ENCODE measurements around the gene GPAM.

The GPAM gene

DNA sequence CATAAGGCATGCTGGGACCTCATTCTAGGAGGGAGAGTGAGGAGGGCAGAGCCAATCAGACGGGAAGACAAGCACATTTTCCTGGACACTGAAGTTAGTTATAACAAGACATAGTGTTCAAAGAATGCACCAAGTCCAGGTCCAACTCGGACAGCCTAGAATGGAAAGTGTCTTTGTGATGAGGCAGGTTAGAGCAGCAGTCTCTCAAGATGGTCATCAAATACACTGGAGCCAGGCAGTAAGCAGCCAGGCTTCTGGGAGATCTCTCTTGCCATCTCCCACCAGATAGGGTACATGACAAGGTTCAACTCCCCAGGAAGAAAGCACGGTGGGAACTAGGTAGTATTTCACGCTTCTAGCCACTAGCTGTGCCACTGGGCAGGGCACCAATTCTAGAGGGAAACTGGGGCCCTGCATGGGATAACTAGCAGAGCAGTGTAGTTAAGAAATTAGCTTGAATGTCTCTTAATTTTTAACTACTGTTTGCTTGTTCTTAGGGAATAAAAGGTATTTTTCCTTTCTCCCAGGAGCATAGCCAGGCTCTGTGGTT lies 7.6 kb upstream of the GPAM start:
- no peak for DNase-seq (ENCODE audit: extremely low read depth, low read depth)
- TF ChIP-seq, protein P1, sequence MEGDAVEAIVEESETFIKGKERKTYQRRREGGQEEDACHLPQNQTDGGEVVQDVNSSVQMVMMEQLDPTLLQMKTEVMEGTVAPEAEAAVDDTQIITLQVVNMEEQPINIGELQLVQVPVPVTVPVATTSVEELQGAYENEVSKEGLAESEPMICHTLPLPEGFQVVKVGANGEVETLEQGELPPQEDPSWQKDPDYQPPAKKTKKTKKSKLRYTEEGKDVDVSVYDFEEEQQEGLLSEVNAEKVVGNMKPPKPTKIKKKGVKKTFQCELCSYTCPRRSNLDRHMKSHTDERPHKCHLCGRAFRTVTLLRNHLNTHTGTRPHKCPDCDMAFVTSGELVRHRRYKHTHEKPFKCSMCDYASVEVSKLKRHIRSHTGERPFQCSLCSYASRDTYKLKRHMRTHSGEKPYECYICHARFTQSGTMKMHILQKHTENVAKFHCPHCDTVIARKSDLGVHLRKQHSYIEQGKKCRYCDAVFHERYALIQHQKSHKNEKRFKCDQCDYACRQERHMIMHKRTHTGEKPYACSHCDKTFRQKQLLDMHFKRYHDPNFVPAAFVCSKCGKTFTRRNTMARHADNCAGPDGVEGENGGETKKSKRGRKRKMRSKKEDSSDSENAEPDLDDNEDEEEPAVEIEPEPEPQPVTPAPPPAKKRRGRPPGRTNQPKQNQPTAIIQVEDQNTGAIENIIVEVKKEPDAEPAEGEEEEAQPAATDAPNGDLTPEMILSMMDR (IDR thresholded peaks at IDR 0.05; ENCODE audit: low read depth, low read length), result no peak

DNA sequence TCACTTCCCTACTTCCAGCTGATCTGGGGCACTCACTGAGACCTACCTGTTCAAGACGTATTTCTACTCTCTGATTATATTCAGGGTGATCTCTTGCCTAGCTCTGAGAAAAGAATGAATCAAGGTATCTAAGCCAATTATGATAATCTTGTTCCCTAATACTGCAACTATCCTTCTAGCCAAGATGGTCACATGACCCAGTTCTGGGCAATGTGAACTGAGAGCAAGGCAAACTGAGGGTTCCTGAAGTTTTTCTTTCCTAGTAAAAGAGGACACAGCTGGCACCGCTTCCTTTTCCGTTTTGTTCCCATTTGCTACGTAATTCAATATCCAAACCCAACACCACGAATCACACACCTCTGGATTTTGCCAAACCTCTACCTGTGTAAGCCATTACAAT lies 5.9 kb upstream of the GPAM start:
- DNase-seq (ENCODE audit: extremely low read depth, low read depth), result no peak
- TF ChIP-seq, protein P1 (IDR thresholded peaks at IDR 0.05; ENCODE audit: low read depth, low read length), result no peak

- no peak for DNase-seq (ENCODE audit: extremely low read depth, low read depth)
- TF ChIP-seq, protein P1 (IDR thresholded peaks at IDR 0.05; ENCODE audit: low read depth, low read length), result no peak
Observed at GRCh38 chr10:112187527-112187926, 4.0 kb upstream of the GPAM start.

DNA sequence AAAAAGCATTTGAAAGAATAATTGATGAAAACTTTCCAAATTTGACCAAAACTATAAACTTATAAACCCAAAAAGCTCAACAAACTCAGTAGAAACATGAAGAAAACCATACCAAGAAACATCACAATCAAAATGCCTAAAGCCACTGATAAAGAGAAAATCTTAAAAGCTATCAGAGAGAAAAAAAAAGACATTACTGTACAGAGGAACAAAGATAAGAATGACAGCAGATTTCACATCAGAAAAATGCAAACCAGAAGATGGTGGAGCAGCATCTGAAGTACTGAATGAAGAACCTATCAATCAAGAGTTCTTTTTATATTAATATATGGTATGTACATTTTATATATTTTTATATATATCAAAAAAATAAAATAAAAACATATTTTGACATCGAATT lies 2.4 kb upstream of the GPAM start:
- DNase-seq (ENCODE audit: extremely low read depth, low read depth), result no peak
- TF ChIP-seq, protein P1 (IDR thresholded peaks at IDR 0.05; ENCODE audit: low read depth, low read length), result no peak

DNA sequence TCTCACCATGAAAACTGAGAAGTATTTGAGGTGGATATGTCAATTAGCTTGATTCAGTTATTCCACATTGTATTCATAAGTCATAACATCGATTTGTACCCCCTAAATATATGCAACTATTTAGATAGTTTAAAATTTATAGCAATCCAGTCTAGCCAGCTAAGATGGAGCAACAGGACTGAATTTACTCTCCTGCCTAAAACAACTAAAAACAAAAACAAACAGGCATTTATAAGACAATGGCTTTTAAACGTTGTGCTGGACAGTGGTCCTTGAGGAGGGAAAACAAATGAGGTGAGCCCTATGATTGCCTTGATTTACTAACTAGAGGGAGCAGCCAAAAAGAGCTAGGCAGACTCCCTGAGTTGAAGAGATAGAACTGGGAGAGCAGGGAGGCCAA lies 814 bp upstream of the GPAM start:
- DNase-seq (ENCODE audit: extremely low read depth, low read depth), result no peak
- TF ChIP-seq, protein P1 (IDR thresholded peaks at IDR 0.05; ENCODE audit: low read depth, low read length), result no peak

DNA sequence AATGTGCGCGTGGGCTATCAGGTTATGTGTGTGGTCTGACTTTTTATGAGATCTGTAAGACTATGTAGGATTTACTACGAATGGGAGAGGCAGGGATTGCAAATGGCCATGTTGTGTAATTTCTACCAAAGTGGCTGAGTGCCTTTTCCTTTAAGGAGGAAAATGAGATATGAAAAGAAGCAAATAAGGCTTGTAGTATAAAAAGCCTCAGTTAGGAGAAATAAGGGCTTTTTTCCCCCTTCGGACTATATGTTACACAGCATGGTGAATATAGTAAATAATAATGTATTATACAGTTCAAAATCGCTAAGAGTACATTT lies 447 bp upstream of the GPAM start:
- TF ChIP-seq, protein P1 (IDR thresholded peaks at IDR 0.05; ENCODE audit: low read depth, low read length), result no peak
- no peak for DNase-seq (ENCODE audit: extremely low read depth, low read depth)

DNA sequence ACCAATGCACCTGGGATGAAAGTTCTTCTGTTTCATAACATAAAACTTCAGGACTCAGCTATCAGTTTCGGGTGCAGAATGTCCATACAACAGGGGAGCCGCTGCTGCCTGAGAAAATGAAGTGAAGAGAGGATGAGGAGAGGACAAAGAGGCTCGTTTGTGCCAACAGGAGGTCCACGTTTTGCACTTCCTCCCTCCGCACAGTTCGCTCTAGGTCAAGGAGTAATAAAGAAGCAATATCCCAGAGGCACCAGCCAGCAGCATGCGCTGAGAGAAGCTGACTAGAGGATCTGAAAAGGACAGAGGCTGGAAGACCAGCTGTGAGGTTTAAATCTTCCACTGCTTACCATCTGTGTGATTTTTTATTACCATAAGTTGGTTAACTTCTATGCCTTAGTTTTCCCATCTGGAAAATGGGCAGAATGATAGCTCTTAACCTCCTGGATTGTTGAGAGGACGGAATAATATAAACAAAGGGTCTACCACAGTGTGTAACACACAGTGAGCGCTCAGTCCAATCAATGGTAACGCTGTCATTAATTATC lies 709 bp downstream of the GPAM start:
- TF ChIP-seq, protein P1 (IDR thresholded peaks at IDR 0.05; ENCODE audit: low read depth, low read length), result no peak
- DNase-seq (ENCODE audit: extremely low read depth, low read depth), result no peak
